Prostate gland (tissue), 2 donors: ENCODE measurements around the gene TFF1. TPM values are rescaled to one million over a fixed set of nuclear protein-coding genes. Genes with fewer than 3 reads are reported as not detected.

Source experiments
- DNase-seq: peaks from one replicate; pipeline ENCODE4 v3.0.0-alpha.2; 2019; ENCODE audit warnings: low spot score
- H3K27ac ChIP-seq, 2 donors: fragments of 200-600 bp; sonication (generic); 2 replicates each; pipeline ENCODE4 v1.5.1; 2017 to 2019
- H3K27me3 ChIP-seq: fragments of 200-600 bp; sonication (generic); replicated peaks from 2 replicates; pipeline ENCODE4 v1.5.1; 2019; ENCODE audit not compliant: insufficient read depth
- H3K36me3 ChIP-seq, 2 donors: fragments of 200-600 bp; sonication (generic); 1 replicate in 1 of 2; 2 replicates in 1 of 2; pipeline versions ENCODE4 v1.5.1 to v1.8.1; 2017 to 2019
- H3K4me1 ChIP-seq: fragments of 200-600 bp; sonication (generic); replicated peaks from 2 replicates; pipeline ENCODE4 v1.5.1; 2019
- H3K4me3 ChIP-seq, 2 donors: fragments of 200-600 bp; sonication (generic); 2 replicates each; pipeline ENCODE4 v1.5.1; 2017 to 2019
- H3K9me3 ChIP-seq: fragments of 200-600 bp; sonication (generic); 2 replicates; pipeline ENCODE4 v1.5.1; 2017
- CTCF ChIP-seq, 4 experiments: fragments of 200-600 bp in 2 of 4; fragments of 450-650 bp in 2 of 4; sonication (generic) in 2 of 4; IDR thresholded peaks; 1 replicate in 3 of 4; 2 replicates in 1 of 4; pipeline ENCODE4 v1.5.1; 2016 to 2019; ENCODE audit warnings: antibody characterized with exemption in 4 of 4, mild to moderate bottlenecking in 2 of 4, moderate library complexity in 2 of 4
- POLR2A ChIP-seq: fragments of 450-650 bp; IDR thresholded peaks from one replicate; pipeline ENCODE4 v1.6.1; 2016; ENCODE audit warnings: antibody characterized with exemption, mild to moderate bottlenecking
- POLR2AphosphoS5 ChIP-seq: sonication (generic); formaldehyde crosslinking; IDR thresholded peaks from one replicate; pipeline ENCODE4 v1.6.1; 2017; ENCODE audit warnings: antibody characterized with exemption
- WGBS: methylation state at CpG from one replicate; pipeline ENCODE4 v1.1.5; 2018; 5-methylcytosine and 5-hydroxymethylcytosine counted together
- intact Hi-C: fragments of 100-400 bp; cut with DNase I; formaldehyde crosslinking; loops from one replicate; pipeline ENCODE4 v1.14.2; 2022
- total RNA-seq, 2 donors: library from RNA; depleted of rRNA; stranded (reverse); fragments of >200 nt; gene quantifications; one replicate each; pipeline ENCODE4 v1.1.0, GENCODE V29; 2016

The TFF1 gene
- total RNA-seq, 2 donors from 2014 or later, result 4.7 to 16.2 TPM

GRCh38 chr21:42343963-42344510 lies 22.3 kb downstream of the TFF1 start:
- H3K27ac ChIP-seq, result no peak overlapping the region
- DNase-seq, result no peak
- 89% methylated on average over 11 of the region's 11 CpGs for WGBS
- H3K27me3 ChIP-seq, result no peaks in the 10 kb centered on the region
- H3K9me3 ChIP-seq, result no peaks in the 10 kb centered on the region
- TF ChIP-seq POLR2AphosphoS5 (no peak), CTCF (IDR thresholded peaks at IDR 0.05) (no peak), POLR2A (no peak)
- H3K4me3 ChIP-seq, result no peak overlapping the region
- H3K4me1 ChIP-seq, result no peaks in the 10 kb centered on the region
- H3K36me3 ChIP-seq, result no peaks in the 10 kb centered on the region
- intact Hi-C loops, result no loop called here

- Histone ChIP-seq H3K27ac (no peak overlapping the region), H3K36me3 (no peaks in the 10 kb centered on the region), H3K4me3 (no peak overlapping the region), H3K27me3 (no peaks in the 10 kb centered on the region), H3K9me3 (no peaks in the 10 kb centered on the region), H3K4me1 (no peaks in the 10 kb centered on the region)
- intact Hi-C loops, result no loop called here
- TF ChIP-seq POLR2AphosphoS5 (no peak), CTCF (IDR thresholded peaks at IDR 0.05) (no peak), POLR2A (no peak)
- no peak for DNase-seq
- 86% methylated on average over 6 of the region's 6 CpGs for WGBS
Measured at GRCh38 chr21:42343556-42343955, 22.8 kb downstream of the TFF1 start.

GRCh38 chr21:42343101-42343500 lies 23.2 kb downstream of the TFF1 start:
- intact Hi-C loops, result no loop called here
- DNase-seq, result no peak

GRCh38 chr21:42341776-42342542 lies 24.4 kb downstream of the TFF1 start:
- no peaks in the 10 kb centered on the region for H3K27me3 ChIP-seq
- no peaks in the 10 kb centered on the region for H3K4me1 ChIP-seq
- no peaks in the 10 kb centered on the region for H3K9me3 ChIP-seq
- no peaks in the 10 kb centered on the region for H3K36me3 ChIP-seq
- intact Hi-C loops, result no loop called here
- H3K27ac ChIP-seq, result no peak overlapping the region
- 86% methylated on average over 15 of the region's 15 CpGs for WGBS
- H3K4me3 ChIP-seq, result no peak overlapping the region
- DNase-seq, result peak; percentile 28
- TF ChIP-seq POLR2A (no peak), POLR2AphosphoS5 (peak; percentile 78)

More at GRCh38 chr21:42343101-42343500, 23.2 kb downstream of the TFF1 start:
- no peaks in the 10 kb centered on the region for H3K27me3 ChIP-seq
- H3K36me3 ChIP-seq, result no peaks in the 10 kb centered on the region
- no peak overlapping the region for H3K4me3 ChIP-seq
- no peak overlapping the region for H3K27ac ChIP-seq
- 91% methylated on average over 10 of the region's 10 CpGs for WGBS
- H3K4me1 ChIP-seq, result no peaks in the 10 kb centered on the region
- H3K9me3 ChIP-seq, result no peaks in the 10 kb centered on the region
- TF ChIP-seq POLR2AphosphoS5, result no peak
- TF ChIP-seq CTCF (IDR thresholded peaks at IDR 0.05), result no peak
- no peak for TF ChIP-seq POLR2A

- Histone ChIP-seq H3K4me3 (no peak overlapping the region), H3K36me3 (no peaks in the 10 kb centered on the region), H3K27me3 (no peaks in the 10 kb centered on the region), H3K9me3 (no peaks in the 10 kb centered on the region), H3K27ac (no peak overlapping the region), H3K4me1 (no peaks in the 10 kb centered on the region)
- intact Hi-C loops, result no loop called here
- DNase-seq, result no peak
- TF ChIP-seq POLR2A (no peak), POLR2AphosphoS5 (no peak), CTCF (IDR thresholded peaks at IDR 0.05) (no peak)
- 76% methylated on average over 24 of the region's 24 CpGs for WGBS
Measured at GRCh38 chr21:42340187-42341050, 25.9 kb downstream of the TFF1 start.
